GM23248 (cell line): Measurements from ENCODE around the gene ZBED1. TPM values are rescaled to one million over a fixed set of nuclear protein-coding genes. Genes with fewer than 3 reads are reported as not detected.
"Not testable (repeated sequence)": the region's sequence is repeated elsewhere in the genome, so short reads cannot be mapped to it uniquely, and the experiment has no call there.

Experiments used
- DNase-seq: peaks from one replicate; pipeline ENCODE4 v3.0.0-alpha.2; 2015
- H2AFZ ChIP-seq: fragments of 200-600 bp; sonication (generic); 2 replicates; pipeline ENCODE4 v1.6.1; 2016; ENCODE audit warnings: antibody characterized with exemption
- H3F3A ChIP-seq: fragments of 200-600 bp; sonication (generic); 2 replicates; pipeline ENCODE4 v1.6.1; 2016; ENCODE audit warnings: mild to moderate bottlenecking, antibody characterized with exemption, mixed run types; ENCODE audit not compliant: insufficient read depth
- H3K27ac ChIP-seq: fragments of 200-600 bp; sonication (generic); 2 replicates; pipeline ENCODE4 v1.5.1; 2016; ENCODE audit warnings: mild to moderate bottlenecking
- H3K27me3 ChIP-seq: fragments of 200-600 bp; sonication (generic); replicated peaks from 2 replicates; pipeline ENCODE4 v1.6.1; 2016; ENCODE audit warnings: mild to moderate bottlenecking; ENCODE audit not compliant: insufficient read depth
- H3K36me3 ChIP-seq: fragments of 200-600 bp; sonication (generic); 2 replicates; pipeline ENCODE4 v1.6.1; 2016; ENCODE audit warnings: low read depth, mild to moderate bottlenecking
- H3K4me1 ChIP-seq: fragments of 200-600 bp; sonication (generic); 2 replicates; pipeline ENCODE4 v1.6.1; 2016; ENCODE audit warnings: mild to moderate bottlenecking; ENCODE audit not compliant: insufficient read depth
- H3K4me2 ChIP-seq: fragments of 200-600 bp; sonication (generic); one replicate; pipeline ENCODE4 v1.6.1; 2016; ENCODE audit warnings: mild to moderate bottlenecking; ENCODE audit not compliant: unreplicated experiment
- H3K4me3 ChIP-seq: fragments of 200-600 bp; sonication (generic); 2 replicates; pipeline ENCODE4 v1.5.1; 2016; ENCODE audit warnings: mild to moderate bottlenecking
- H3K79me2 ChIP-seq: fragments of 200-600 bp; sonication (generic); 2 replicates; pipeline ENCODE4 v1.6.1; 2016; ENCODE audit warnings: mild to moderate bottlenecking; ENCODE audit not compliant: insufficient read depth
- H3K9ac ChIP-seq: fragments of 200-600 bp; sonication (generic); 2 replicates; pipeline ENCODE4 v1.6.1; 2016; ENCODE audit warnings: mild to moderate bottlenecking
- H3K9me2 ChIP-seq: fragments of 200-600 bp; sonication (generic); 2 replicates; pipeline ENCODE4 v1.6.1; 2016; ENCODE audit warnings: mixed run types, mild to moderate bottlenecking, moderate library complexity; ENCODE audit not compliant: insufficient read depth
- H3K9me3 ChIP-seq: fragments of 200-600 bp; sonication (generic); one replicate; pipeline ENCODE4 v1.6.1; 2017; ENCODE audit warnings: low read depth
- H4K20me1 ChIP-seq: fragments of 200-600 bp; sonication (generic); 2 replicates; pipeline ENCODE4 v1.6.0; 2016; ENCODE audit not compliant: insufficient read depth
- EZH2 ChIP-seq: fragments of 200-600 bp; sonication (generic); IDR thresholded peaks from 2 replicates; pipeline ENCODE4 v1.6.1; 2018; ENCODE audit warnings: antibody characterized with exemption, mild to moderate bottlenecking; ENCODE audit not compliant: insufficient read depth, poor library complexity, severe bottlenecking
- EZH2phosphoT487 ChIP-seq: fragments of 200-600 bp; sonication (generic); IDR thresholded peaks from 2 replicates; pipeline ENCODE4 v1.6.1; 2018; ENCODE audit warnings: antibody characterized with exemption, moderate library complexity, mild to moderate bottlenecking, low read depth; ENCODE audit not compliant: insufficient read depth
- WGBS, 2 experiments: methylation state at CpG; one replicate each; pipeline ENCODE4 v1.1.6; 2015 to 2017; ENCODE audit warnings: low lambda C conversion rate in 2 of 2, low coverage in 1 of 2; ENCODE audit errors: missing lambda C conversion rate in 2 of 2; 5-methylcytosine and 5-hydroxymethylcytosine counted together
- in situ Hi-C: fragments of 300-500 bp; cut with MboI; formaldehyde crosslinking; loops from 2 replicates; pipeline ENCODE4 v1.15.0; 2020
- polyA plus RNA-seq: library from polyadenylated mRNA; unstranded; fragments of >200 nt; fragmentation: Nextera tagmentation; extraction: Ambion mirVana; gene quantifications from 2 replicates; pipeline ENCODE4 v1.2.1, GENCODE V29; 2016
- total RNA-seq: library from RNA; depleted of rRNA; stranded (reverse); fragments of >200 nt; shearing (Covaris generic); gene quantifications from 2 replicates; pipeline ENCODE4 v1.2.3, GENCODE V29; 2014

ZBED1 gene
- total and polyA plus RNA-seq, 2 experiments from 2014 or later: 20.7 to 31.1 TPM

DNA sequence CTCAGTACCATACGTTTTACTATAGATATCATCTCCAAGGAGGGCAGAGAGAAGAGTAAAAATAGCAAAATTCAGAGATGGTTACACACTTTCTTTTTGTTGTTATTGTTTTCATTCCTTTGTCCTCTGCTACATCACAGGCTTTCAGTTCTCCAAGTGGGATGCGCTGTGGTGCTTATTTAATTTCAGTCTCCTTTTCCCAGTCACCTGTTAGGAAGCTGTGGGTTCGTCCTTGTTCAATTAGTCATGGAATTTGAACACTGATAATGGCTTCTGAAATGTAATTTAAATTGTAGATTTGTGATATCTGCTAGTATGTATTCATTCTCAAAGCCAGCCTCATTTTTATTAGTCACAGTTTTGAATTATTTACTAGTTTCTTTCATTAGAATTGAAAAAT, 38.8 kb upstream of the ZBED1 start:
- H3K9me3 ChIP-seq: no peaks in the 10 kb centered on the region
- H3K9me2 ChIP-seq: no peaks in the 10 kb centered on the region
- no peak overlapping the region for H3K27ac ChIP-seq
- no peaks in the 10 kb centered on the region for H3K79me2 ChIP-seq
- peaks cover 29% of the 10 kb centered on the region for H3K27me3 ChIP-seq
- DNase-seq: no peak
- no peaks in the 10 kb centered on the region for H3K36me3 ChIP-seq
- no peak overlapping the region for H3K4me2 ChIP-seq
- WGBS, 2 experiments: 71 to 75% methylated on average over 3 of the region's 3 CpGs
- TF ChIP-seq EZH2 (no peak), EZH2phosphoT487 (no peak)
- H3F3A ChIP-seq: no peaks in the 10 kb centered on the region
- no peaks in the 10 kb centered on the region for H4K20me1 ChIP-seq
- no peaks in the 10 kb centered on the region for H3K4me1 ChIP-seq
- H2AFZ ChIP-seq: no peak overlapping the region
- H3K9ac ChIP-seq: no peak overlapping the region
- in situ Hi-C loops: no loop called here
- no peak overlapping the region for H3K4me3 ChIP-seq

DNA sequence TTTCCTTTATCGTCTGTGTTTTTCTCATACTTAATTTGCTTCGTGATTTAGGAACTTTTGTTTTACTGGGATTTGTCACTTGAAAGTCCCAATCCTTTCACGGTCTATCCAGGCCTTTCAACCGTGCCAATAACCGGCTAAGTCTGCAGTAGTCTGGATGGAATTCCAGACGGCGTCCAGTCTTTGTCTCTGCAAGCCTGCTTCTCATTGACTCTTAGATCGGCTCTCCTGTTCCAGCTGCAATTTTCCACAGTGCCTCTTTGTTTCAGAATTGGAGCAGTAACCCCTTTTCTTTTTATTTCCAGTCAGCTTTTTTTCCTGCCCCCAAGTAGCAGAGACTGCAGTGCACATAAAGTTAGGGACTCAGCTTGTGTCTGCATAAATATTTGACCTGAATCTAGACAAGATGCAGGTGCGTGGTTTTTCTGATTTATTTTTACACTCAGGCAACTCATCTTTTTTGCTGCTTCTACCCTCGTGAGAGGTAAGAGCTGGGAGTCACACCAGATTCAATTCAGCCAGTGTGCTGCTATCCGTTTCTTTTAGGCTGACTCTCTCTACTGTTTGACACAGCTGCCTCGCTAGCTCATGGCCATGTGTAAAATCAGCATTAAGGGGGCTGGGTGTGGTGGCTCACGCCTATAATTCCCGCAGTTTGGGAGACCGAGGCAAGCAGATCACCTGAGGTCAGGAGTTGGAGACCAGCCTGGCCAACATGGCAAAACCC, 37.4 kb upstream of the ZBED1 start:
- WGBS, 2 experiments: 16 to 17% methylated on average over 15 of the region's 15 CpGs

DNA sequence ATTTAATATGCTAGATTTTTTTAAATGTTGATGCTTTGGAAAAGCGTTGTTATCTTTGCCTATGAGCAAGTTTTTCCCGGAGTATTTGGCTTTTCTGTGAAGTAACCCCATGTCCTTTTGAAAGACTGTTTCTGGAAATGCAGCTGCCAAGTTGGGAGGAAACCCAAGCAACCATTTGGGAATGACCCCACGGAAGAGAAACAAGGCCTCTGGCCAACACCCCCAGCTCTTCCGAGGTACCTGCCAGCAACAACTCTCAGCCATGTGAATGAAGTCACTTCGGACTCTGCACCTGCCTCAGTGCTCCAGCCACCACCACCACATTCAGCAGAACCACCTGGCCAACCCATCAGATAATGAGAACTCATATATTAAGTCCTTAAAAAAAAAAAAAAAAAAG, 36.2 kb upstream of the ZBED1 start:
- Histone ChIP-seq H3K27me3 (peaks cover 28% of the 10 kb centered on the region), H4K20me1 (no peaks in the 10 kb centered on the region), H3K4me2 (no peak overlapping the region), H3F3A (no peaks in the 10 kb centered on the region), H3K9ac (no peak overlapping the region), H3K36me3 (no peaks in the 10 kb centered on the region), H3K79me2 (no peaks in the 10 kb centered on the region), H3K4me1 (no peaks in the 10 kb centered on the region), H3K9me3 (no peaks in the 10 kb centered on the region), H3K9me2 (no peaks in the 10 kb centered on the region), H2AFZ (no peak overlapping the region), H3K27ac (no peak overlapping the region), H3K4me3 (no peak overlapping the region)
- 18 to 21% methylated on average over 5 of the region's 5 CpGs for WGBS, 2 experiments
- in situ Hi-C loops: no loop called here
- TF ChIP-seq EZH2phosphoT487: no peak
- TF ChIP-seq EZH2: no peak
- no peak for DNase-seq

More for the DNA sequence above, 37.4 kb upstream of the ZBED1 start:
- H3K36me3 ChIP-seq: no peaks in the 10 kb centered on the region
- DNase-seq: peak; percentile 14
- H4K20me1 ChIP-seq: no peaks in the 10 kb centered on the region
- no peaks in the 10 kb centered on the region for H3K9me3 ChIP-seq
- H3K9me2 ChIP-seq: no peaks in the 10 kb centered on the region
- no peak overlapping the region for H3K27ac ChIP-seq
- no peak overlapping the region for H3K9ac ChIP-seq
- H3K4me2 ChIP-seq: no peak overlapping the region
- peaks cover 31% of the 10 kb centered on the region for H3K27me3 ChIP-seq
- H3F3A ChIP-seq: no peaks in the 10 kb centered on the region
- in situ Hi-C loops: no loop called here
- H3K4me1 ChIP-seq: no peaks in the 10 kb centered on the region
- no peak overlapping the region for H2AFZ ChIP-seq
- TF ChIP-seq EZH2phosphoT487 (no peak), EZH2 (no peak)
- no peak overlapping the region for H3K4me3 ChIP-seq
- H3K79me2 ChIP-seq: no peaks in the 10 kb centered on the region

DNA sequence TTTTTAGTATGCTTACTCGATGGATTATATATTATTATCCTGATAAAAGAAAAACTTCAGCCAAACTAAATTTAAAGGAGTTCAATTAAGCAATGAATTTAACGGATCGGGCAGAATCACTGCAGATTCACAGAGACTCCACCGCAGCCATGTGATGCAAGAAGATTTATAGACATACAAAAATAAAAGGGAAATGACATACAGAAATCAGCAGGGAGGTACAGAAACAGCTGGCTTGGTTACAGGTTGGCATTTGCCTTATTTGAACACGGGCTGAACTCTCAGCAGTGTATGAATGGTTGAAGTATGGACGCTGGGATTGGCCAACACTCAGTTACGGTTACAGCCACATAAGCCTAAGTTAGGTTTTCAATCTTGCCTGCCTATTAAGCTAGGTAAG, 35.4 kb upstream of the ZBED1 start:
- no peaks in the 10 kb centered on the region for H3K9me2 ChIP-seq
- H3K4me3 ChIP-seq: no peak overlapping the region
- no peak for DNase-seq
- TF ChIP-seq EZH2phosphoT487: no peak
- no peak for TF ChIP-seq EZH2
- no peak overlapping the region for H3K9ac ChIP-seq
- H3K4me2 ChIP-seq: no peak overlapping the region
- H3K27ac ChIP-seq: no peak overlapping the region
- no peaks in the 10 kb centered on the region for H4K20me1 ChIP-seq
- no peaks in the 10 kb centered on the region for H3K36me3 ChIP-seq
- no peaks in the 10 kb centered on the region for H3K4me1 ChIP-seq
- no peak overlapping the region for H2AFZ ChIP-seq
- in situ Hi-C loops: no loop called here
- 64 to 67% methylated on average over 7 of the region's 7 CpGs for WGBS, 2 experiments
- H3F3A ChIP-seq: no peaks in the 10 kb centered on the region
- no peaks in the 10 kb centered on the region for H3K9me3 ChIP-seq
- H3K79me2 ChIP-seq: no peaks in the 10 kb centered on the region
- H3K27me3 ChIP-seq: peaks cover 28% of the 10 kb centered on the region

GRCh38 chrX:2534261-2535021, 33.7 kb upstream of the ZBED1 start:
- H4K20me1 ChIP-seq, H3K79me2 ChIP-seq, H3K27ac ChIP-seq, H2AFZ ChIP-seq, in situ Hi-C loops, DNase-seq, H3K4me1 ChIP-seq, H3K9me2 ChIP-seq, H3F3A ChIP-seq, H3K9me3 ChIP-seq, H3K4me3 ChIP-seq, H3K9ac ChIP-seq, H3K4me2 ChIP-seq, H3K36me3 ChIP-seq: not testable (repeated sequence)
- peaks cover 28% of the 10 kb centered on the region for H3K27me3 ChIP-seq
- WGBS, 2 experiments: 31 to 33% methylated on average over 5 of the region's 5 CpGs
